KOPT-K1 (cell line): ENCODE data around the gene RAB36.

Experiments used
- H3K27ac ChIP-seq: fragments of 200-600 bp; sonication (generic); 2 replicates; pipeline ENCODE4 v1.5.1; 2016; ENCODE audit warnings: antibody characterized with exemption, mild to moderate bottlenecking, low read depth, low read length; ENCODE audit not compliant: poor library complexity, severe bottlenecking
- H3K36me3 ChIP-seq: fragments of 200-600 bp; sonication (generic); 2 replicates; pipeline ENCODE4 v1.5.1; 2017; ENCODE audit warnings: antibody characterized with exemption, mild to moderate bottlenecking, low read length, moderate library complexity; ENCODE audit not compliant: insufficient read depth
- H3K9me3 ChIP-seq: fragments of 200-600 bp; sonication (generic); 2 replicates; pipeline ENCODE4 v1.5.1; 2017; ENCODE audit warnings: antibody characterized with exemption, low read length, mild to moderate bottlenecking; ENCODE audit not compliant: insufficient read depth, poor library complexity, severe bottlenecking

RAB36 gene

DNA sequence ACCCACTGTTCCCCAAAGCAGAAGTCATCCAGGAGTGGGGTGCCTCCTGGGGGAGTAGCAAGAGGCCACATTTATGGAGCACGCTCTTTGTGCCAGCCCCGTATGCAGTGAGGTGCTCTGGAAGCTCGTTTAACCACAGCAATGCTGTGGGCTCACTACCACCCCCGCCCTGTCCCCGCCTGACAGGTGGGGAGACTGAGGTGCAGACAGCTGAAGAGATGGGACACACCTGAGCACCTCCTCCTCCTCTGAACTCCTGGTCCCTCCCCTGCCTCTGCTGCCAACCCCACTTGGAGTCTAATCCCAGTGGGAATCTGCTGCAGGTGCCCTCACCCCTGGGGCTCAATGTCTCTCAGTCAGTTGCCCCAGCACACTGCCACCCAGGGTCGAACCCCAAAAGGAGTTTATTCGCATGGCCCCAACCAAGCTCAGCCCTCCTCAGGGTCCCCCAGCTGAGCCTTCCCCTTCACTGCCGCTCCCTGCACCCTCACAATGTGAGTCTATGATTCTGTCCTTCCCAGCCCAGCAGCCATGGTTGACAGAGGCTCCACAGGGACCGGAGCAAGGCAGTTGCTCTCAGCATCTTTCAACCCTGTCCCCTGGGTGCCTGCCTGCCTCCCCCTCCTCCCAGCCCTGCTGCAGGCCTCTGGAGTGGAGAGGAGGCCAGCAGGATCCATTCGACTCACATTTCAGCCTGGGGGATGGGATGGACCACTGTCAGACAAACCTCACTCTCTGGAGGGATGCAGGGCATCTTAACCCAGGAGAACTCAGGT lies 21.8 kb downstream of the RAB36 start:
- Histone ChIP-seq H3K36me3 (no peaks in the 10 kb centered on the region), H3K9me3 (no peaks in the 10 kb centered on the region), H3K27ac (no peak overlapping the region)

DNA sequence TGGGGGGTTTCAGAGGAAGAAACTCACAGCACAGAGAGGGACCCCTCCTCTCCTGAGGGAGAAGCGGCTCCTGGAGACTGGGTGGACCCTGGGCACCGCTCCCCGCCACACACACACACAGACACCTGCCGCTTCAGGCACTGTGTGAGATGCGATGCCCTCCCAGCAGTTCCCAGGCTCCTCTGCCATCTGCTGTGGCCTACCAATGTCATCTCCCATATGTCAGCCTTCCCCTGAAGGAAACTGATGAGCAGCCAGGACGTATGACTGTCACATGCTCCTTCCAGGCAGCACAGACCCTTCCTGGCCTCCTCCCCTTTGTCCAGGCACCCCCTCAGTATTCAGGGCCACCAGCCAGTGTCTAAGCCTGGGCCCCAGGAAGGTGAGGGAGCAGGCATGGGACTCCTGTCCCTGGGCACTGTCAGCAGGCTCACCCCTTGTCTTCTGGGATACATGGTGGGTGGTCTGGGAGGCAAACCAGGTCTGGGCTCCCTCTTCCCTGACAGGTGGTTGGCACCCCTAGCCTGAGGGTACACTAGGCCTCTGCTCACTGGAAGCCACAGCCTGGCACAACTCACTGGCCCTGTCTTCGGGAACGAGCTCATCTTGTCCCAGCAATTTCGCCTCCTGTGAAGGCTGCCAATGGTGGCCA lies 23.2 kb downstream of the RAB36 start:
- no peaks in the 10 kb centered on the region for H3K9me3 ChIP-seq

GRCh38 chr22:23169043-23169406 lies 23.7 kb downstream of the RAB36 start:
- no peak overlapping the region for H3K27ac ChIP-seq
- no peaks in the 10 kb centered on the region for H3K9me3 ChIP-seq
- H3K36me3 ChIP-seq = no peaks in the 10 kb centered on the region

More for the DNA sequence above, 23.2 kb downstream of the RAB36 start:
- H3K36me3 ChIP-seq = no peaks in the 10 kb centered on the region
- H3K27ac ChIP-seq = no peak overlapping the region

GRCh38 chr22:23175817-23176644 lies 30.8 kb downstream of the RAB36 start:
- Histone ChIP-seq H3K36me3 (no peaks in the 10 kb centered on the region), H3K9me3 (peaks cover 21% of the 10 kb centered on the region), H3K27ac (no peak overlapping the region)

- H3K9me3 ChIP-seq = peaks cover 21% of the 10 kb centered on the region
- H3K27ac ChIP-seq = no peak overlapping the region
- no peaks in the 10 kb centered on the region for H3K36me3 ChIP-seq
Measured at GRCh38 chr22:23176645-23177027, 31.4 kb downstream of the RAB36 start.

DNA sequence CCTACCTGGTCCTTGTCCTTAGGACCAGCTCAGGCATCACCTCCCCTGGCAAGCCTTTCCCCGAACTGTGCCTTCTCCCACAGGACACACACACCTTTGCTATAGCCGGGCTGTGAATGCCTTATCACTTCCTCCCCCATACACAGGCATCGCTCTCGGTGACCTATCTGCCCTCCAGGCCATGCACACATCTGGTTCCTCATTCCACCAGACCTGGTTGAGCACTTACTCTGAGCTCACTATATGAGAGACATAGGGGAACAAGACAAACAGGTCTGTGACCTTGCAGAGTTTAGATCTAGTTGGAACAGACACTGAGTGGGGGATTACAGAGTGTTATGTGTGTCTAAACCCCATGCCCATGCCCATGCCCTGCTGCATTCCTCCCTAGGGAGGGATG lies 31.9 kb downstream of the RAB36 start:
- Histone ChIP-seq H3K36me3 (no peaks in the 10 kb centered on the region), H3K9me3 (peaks cover 21% of the 10 kb centered on the region), H3K27ac (no peak overlapping the region)

GRCh38 chr22:23178512-23179254 lies 33.4 kb downstream of the RAB36 start:
- Histone ChIP-seq H3K27ac (no peak overlapping the region), H3K36me3 (no peaks in the 10 kb centered on the region), H3K9me3 (peaks cover 21% of the 10 kb centered on the region)

GRCh38 chr22:23179381-23180299 lies 34.4 kb downstream of the RAB36 start:
- peaks cover 21% of the 10 kb centered on the region for H3K9me3 ChIP-seq
- peak overlapping the region; percentile 5 for H3K27ac ChIP-seq
- H3K36me3 ChIP-seq = peaks cover 4% of the 10 kb centered on the region

DNA sequence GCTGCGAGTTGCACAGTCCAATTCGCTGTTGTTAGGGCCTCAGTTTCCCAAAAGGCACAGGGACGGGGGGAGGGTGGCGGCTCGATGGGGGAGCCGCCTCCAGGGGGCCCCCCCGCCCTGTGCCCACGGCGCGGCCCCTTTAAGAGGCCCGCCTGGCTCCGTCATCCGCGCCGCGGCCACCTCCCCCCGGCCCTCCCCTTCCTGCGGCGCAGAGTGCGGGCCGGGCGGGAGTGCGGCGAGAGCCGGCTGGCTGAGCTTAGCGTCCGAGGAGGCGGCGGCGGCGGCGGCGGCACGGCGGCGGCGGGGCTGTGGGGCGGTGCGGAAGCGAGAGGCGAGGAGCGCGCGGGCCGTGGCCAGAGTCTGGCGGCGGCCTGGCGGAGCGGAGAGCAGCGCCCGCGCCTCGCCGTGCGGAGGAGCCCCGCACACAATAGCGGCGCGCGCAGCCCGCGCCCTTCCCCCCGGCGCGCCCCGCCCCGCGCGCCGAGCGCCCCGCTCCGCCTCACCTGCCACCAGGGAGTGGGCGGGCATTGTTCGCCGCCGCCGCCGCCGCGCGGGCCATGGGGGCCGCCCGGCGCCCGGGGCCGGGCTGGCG lies 35.1 kb downstream of the RAB36 start, which contains the start of gene BCR:
Gene BCR, plus strand, starts transcription at position 209 of the 592 bp plus-strand sequence. CDS start 452 bp downstream, outside the sequence.
- Histone ChIP-seq H3K27ac (peak within 1 kb of the TSS; percentile 62), H3K36me3 (peaks cover 8% of the 10 kb centered on the region), H3K9me3 (peaks cover 19% of the 10 kb centered on the region)

GRCh38 chr22:23180893-23181720 lies 35.8 kb downstream of the RAB36 start:
- peaks cover 11% of the 10 kb centered on the region for H3K9me3 ChIP-seq
- peaks cover 8% of the 10 kb centered on the region for H3K36me3 ChIP-seq
- H3K27ac ChIP-seq = peak overlapping the region; percentile 62

GRCh38 chr22:23181721-23182308 lies 36.5 kb downstream of the RAB36 start:
- H3K9me3 ChIP-seq = peaks cover 4% of the 10 kb centered on the region
- H3K27ac ChIP-seq = peak overlapping the region; percentile 62
- H3K36me3 ChIP-seq = peaks cover 8% of the 10 kb centered on the region

GRCh38 chr22:23182309-23183060 lies 37.2 kb downstream of the RAB36 start:
- Histone ChIP-seq H3K27ac (peak overlapping the region; percentile 62), H3K36me3 (peaks cover 10% of the 10 kb centered on the region), H3K9me3 (no peaks in the 10 kb centered on the region)
